ENCODE measurements around the gene OR6C76.

- TF ChIP-seq POLR2A (IDR thresholded peaks at IDR 0.05; ENCODE audit: low read depth, low read length) (no peak), ELK1 (IDR thresholded peaks at IDR 0.05; ENCODE audit: borderline replicate concordance, low read depth, low read length) (no peak), CTCF (conservative IDR thresholded peaks at IDR 0.05; ENCODE audit: low read depth, low read length) (no peak), RFX5 (IDR thresholded peaks at IDR 0.05; ENCODE audit: low read depth, low read length) (no peak)
Measured at GRCh38 chr12:55407866-55408265, 18.2 kb upstream of the OR6C76 start.
